PC-3 (cell line): ENCODE results near the gene PAM16. TPM values are rescaled to one million over a fixed set of nuclear protein-coding genes. Genes with fewer than 3 reads are reported as not detected.

ENCODE experiments used
- ATAC-seq: fragments of 200-7000 bp; cut with Tn5 transposase; 2 replicates; pipeline ENCODE4 v1.9.1; 2020; ENCODE audit warnings: mild to moderate bottlenecking, moderate library complexity
- BruUV-seq: library from RNA; stranded (reverse); fragments of 400-500 nt; replicated peaks from 2 replicates; lab custom pipeline; 2021; lab: Mats Ljungman, UMichigan
- CTCF ChIA-PET: fragments of 300-600 bp; sonication (Branson Sonifier 250); formaldehyde crosslinking; loops from one replicate; lab custom pipeline; 2022; ENCODE audit warnings: antibody characterized with exemption; lab: Charles Lee
- POLR2A ChIA-PET: fragments of 300-600 bp; sonication (Branson Sonifier 250); formaldehyde crosslinking; loops from one replicate; lab custom pipeline; 2022; ENCODE audit warnings: antibody characterized with exemption; ENCODE audit not compliant: unreplicated experiment; lab: Charles Lee
- DNase-seq: peaks from one replicate; pipeline ENCODE4 v3.0.0-alpha.2; 2015
- H2AFZ ChIP-seq: fragments of 300-600 bp; sonication (generic); 2 replicates; pipeline ENCODE4 v1.6.0; 2016; ENCODE audit warnings: antibody characterized with exemption, low read length
- H3F3A ChIP-seq: fragments of 300-600 bp; sonication (generic); one replicate; pipeline ENCODE4 v1.6.0; 2017; ENCODE audit warnings: antibody characterized with exemption, low read length, control low read depth, mild to moderate bottlenecking; ENCODE audit not compliant: unreplicated experiment
- H3K27ac ChIP-seq: fragments of 300-600 bp; sonication (generic); 2 replicates; pipeline ENCODE4 v1.5.1; 2016; ENCODE audit warnings: mild to moderate bottlenecking, low read length
- H3K27me3 ChIP-seq: fragments of 300-600 bp; sonication (generic); 2 replicates; pipeline ENCODE4 v1.6.1; 2016; ENCODE audit warnings: low read length, mixed read lengths
- H3K36me3 ChIP-seq: fragments of 300-600 bp; sonication (generic); 2 replicates; pipeline ENCODE4 v1.6.1; 2016; ENCODE audit warnings: low read depth, mixed run types, low read length, mixed read lengths
- H3K4me1 ChIP-seq: fragments of 300-600 bp; sonication (generic); 2 replicates; pipeline ENCODE4 v1.5.1; 2016; ENCODE audit warnings: low read length; ENCODE audit not compliant: insufficient read depth
- H3K4me2 ChIP-seq: fragments of 300-600 bp; sonication (generic); 2 replicates; pipeline ENCODE4 v1.6.0; 2016; ENCODE audit warnings: low read length
- H3K4me3 ChIP-seq: fragments of 300-600 bp; sonication (generic); 2 replicates; pipeline ENCODE4 v1.5.1; 2016; ENCODE audit warnings: mild to moderate bottlenecking, low read length, mixed read lengths
- H3K79me2 ChIP-seq: fragments of 300-600 bp; sonication (generic); 2 replicates; pipeline ENCODE4 v1.6.1; 2017; ENCODE audit warnings: low read length, mixed read lengths
- H3K9ac ChIP-seq: fragments of 300-600 bp; sonication (generic); 2 replicates; pipeline ENCODE4 v1.6.0; 2016; ENCODE audit warnings: mild to moderate bottlenecking, low read length
- H3K9me2 ChIP-seq: fragments of 300-600 bp; sonication (generic); replicated peaks from 2 replicates; pipeline ENCODE4 v1.6.1; 2016; ENCODE audit warnings: mixed run types, low read length, mixed read lengths
- H3K9me3 ChIP-seq: fragments of 300-600 bp; sonication (generic); 2 replicates; pipeline ENCODE4 v1.6.1; 2016; ENCODE audit warnings: low read length, mixed read lengths
- H4K20me1 ChIP-seq: fragments of 300-600 bp; sonication (generic); 2 replicates; pipeline ENCODE4 v1.6.1; 2016; ENCODE audit warnings: low read length, mixed read lengths
- CTCF ChIP-seq: fragments of 300-600 bp; sonication (generic); conservative IDR thresholded peaks from 2 replicates; pipeline ENCODE4 v1.5.1; 2017; ENCODE audit warnings: antibody characterized with exemption, low read depth, mild to moderate bottlenecking, low read length
- EZH2 ChIP-seq: fragments of 300-600 bp; sonication (generic); IDR thresholded peaks from one replicate; pipeline ENCODE4 v1.6.1; 2017; ENCODE audit warnings: antibody characterized with exemption, mild to moderate bottlenecking, low read length; ENCODE audit not compliant: unreplicated experiment
- EZH2phosphoT487 ChIP-seq: fragments of 300-600 bp; sonication (generic); IDR thresholded peaks from 2 replicates; pipeline ENCODE4 v1.6.1; 2018; ENCODE audit warnings: mild to moderate bottlenecking, antibody characterized with exemption, low read length, borderline replicate concordance
- intact Hi-C: fragments of 100-400 bp; cut with micrococcal nuclease; formaldehyde crosslinking; loops from 2 replicates; pipeline ENCODE4 v1.9.0; 2023
- total RNA-seq: library from RNA; depleted of rRNA; stranded (reverse); fragments of >200 nt; gene quantifications from 2 replicates; pipeline ENCODE4 v1.2.3, GENCODE V29; 2014

Gene PAM16
- total RNA-seq, 1 experiment from 2014 or later = 95.5 TPM

GRCh38 chr16:4369007-4369733, 18.0 kb upstream of the PAM16 start:
- intact Hi-C loops = no loop called here
- no peak overlapping the region for H3K4me3 ChIP-seq
- no peaks in the 10 kb centered on the region for H3K9me2 ChIP-seq
- DNase-seq (peak; percentile 83), ATAC-seq (peak; percentile 72)
- ChIA-PET CTCF (no interaction called here), POLR2A (interaction anchor here (0.6 kb wide), 1 partner anchor 9 kb away, joined by 4 read pairs; no protein-coding TSS in a partner anchor)
- H3K79me2 ChIP-seq = peaks cover 10% of the 10 kb centered on the region
- H3F3A ChIP-seq = no peaks in the 10 kb centered on the region
- H3K4me2 ChIP-seq = peak overlapping the region; percentile 51
- H3K27ac ChIP-seq = peak overlapping the region; percentile 32; the same call in 1 of the 2 replicates
- TF ChIP-seq EZH2 (no peak), CTCF (no peak), EZH2phosphoT487 (no peak)
- BruUV-seq = no TSS peak
- H3K9me3 ChIP-seq = no peaks in the 10 kb centered on the region
- no peaks in the 10 kb centered on the region for H3K36me3 ChIP-seq
- no peak overlapping the region for H2AFZ ChIP-seq
- H3K4me1 ChIP-seq = peaks cover 52% of the 10 kb centered on the region
- no peaks in the 10 kb centered on the region for H3K27me3 ChIP-seq
- peaks cover 5% of the 10 kb centered on the region; the same call in 1 of the 2 replicates for H4K20me1 ChIP-seq
- no peak overlapping the region for H3K9ac ChIP-seq

- TF ChIP-seq CTCF (no peak), EZH2phosphoT487 (no peak), EZH2 (no peak)
- no peak overlapping the region for H3K4me2 ChIP-seq
- no peaks in the 10 kb centered on the region for H3K36me3 ChIP-seq
- no peak overlapping the region for H2AFZ ChIP-seq
- H4K20me1 ChIP-seq = peaks cover under 1% of the 10 kb centered on the region; the same call in 1 of the 2 replicates
- H3K9ac ChIP-seq = no peak overlapping the region
- no peaks in the 10 kb centered on the region for H3K27me3 ChIP-seq
- no peak overlapping the region for H3K27ac ChIP-seq
- intact Hi-C loops = no loop called here
- ATAC-seq (no peak), DNase-seq (no peak)
- H3K4me1 ChIP-seq = peaks cover 35% of the 10 kb centered on the region
- no peaks in the 10 kb centered on the region for H3K9me3 ChIP-seq
- no peak overlapping the region for H3K4me3 ChIP-seq
- POLR2A ChIA-PET = no interaction called here
- BruUV-seq = no TSS peak
- no peaks in the 10 kb centered on the region for H3F3A ChIP-seq
- no peaks in the 10 kb centered on the region for H3K9me2 ChIP-seq
- CTCF ChIA-PET = no interaction called here
- peaks cover 5% of the 10 kb centered on the region for H3K79me2 ChIP-seq
Measured at GRCh38 chr16:4367393-4367856, 16.3 kb upstream of the PAM16 start.

GRCh38 chr16:4366016-4366415, 14.9 kb upstream of the PAM16 start:
- Histone ChIP-seq H3K9ac (no peak overlapping the region), H3K79me2 (no peaks in the 10 kb centered on the region), H3K27ac (no peak overlapping the region), H3K9me2 (no peaks in the 10 kb centered on the region), H3K27me3 (no peaks in the 10 kb centered on the region), H3K9me3 (no peaks in the 10 kb centered on the region), H3K4me1 (peaks cover 27% of the 10 kb centered on the region), H3K4me3 (no peak overlapping the region), H3K4me2 (no peak overlapping the region), H4K20me1 (no peaks in the 10 kb centered on the region), H3F3A (no peaks in the 10 kb centered on the region), H3K36me3 (no peaks in the 10 kb centered on the region), H2AFZ (no peak overlapping the region)
- intact Hi-C loops = no loop called here
- ChIA-PET POLR2A (no interaction called here), CTCF (no interaction called here)
- DNase-seq = no peak
- no TSS peak for BruUV-seq
- TF ChIP-seq EZH2phosphoT487 (no peak), EZH2 (no peak), CTCF (no peak)
- no peak for ATAC-seq
